Erythroblast (primary cell): ENCODE results near the gene ZKSCAN4.

Source experiments
- GATA1 ChIP-seq: IDR thresholded peaks from 2 replicates; pipeline ENCODE4 v1.6.1; 2011; ENCODE audit warnings: low read depth, mild to moderate bottlenecking, control low read depth, low read length, moderate library complexity
- POLR2A ChIP-seq: IDR thresholded peaks from 2 replicates; pipeline ENCODE4 v1.6.1; 2011; ENCODE audit warnings: mild to moderate bottlenecking, low read length

- TF ChIP-seq POLR2A (no peak), GATA1 (no peak)
Measured at GRCh38 chr6:28232785-28233184, 19.3 kb downstream of the ZKSCAN4 start.
